SU-DHL-6 (cell line): ENCODE data around the gene ZNF575.

ENCODE experiments used
- EZH2phosphoT487 ChIP-seq: fragments of 200-600 bp; sonication (generic), shearing (Covaris generic); conservative IDR thresholded peaks from 2 replicates; pipeline ENCODE4 v1.6.1; 2018; ENCODE audit warnings: mild to moderate bottlenecking, antibody characterized with exemption, low read length, moderate library complexity, mixed read lengths
- TF ChIP-seq, protein P1 (sequence below): fragments of 200-600 bp; sonication (generic); IDR thresholded peaks from one replicate; pipeline ENCODE4 v1.5.1; 2017; ENCODE audit warnings: antibody characterized with exemption, mild to moderate bottlenecking, low read length, moderate library complexity; ENCODE audit not compliant: insufficient read depth, poor library complexity, severe bottlenecking

DNA sequence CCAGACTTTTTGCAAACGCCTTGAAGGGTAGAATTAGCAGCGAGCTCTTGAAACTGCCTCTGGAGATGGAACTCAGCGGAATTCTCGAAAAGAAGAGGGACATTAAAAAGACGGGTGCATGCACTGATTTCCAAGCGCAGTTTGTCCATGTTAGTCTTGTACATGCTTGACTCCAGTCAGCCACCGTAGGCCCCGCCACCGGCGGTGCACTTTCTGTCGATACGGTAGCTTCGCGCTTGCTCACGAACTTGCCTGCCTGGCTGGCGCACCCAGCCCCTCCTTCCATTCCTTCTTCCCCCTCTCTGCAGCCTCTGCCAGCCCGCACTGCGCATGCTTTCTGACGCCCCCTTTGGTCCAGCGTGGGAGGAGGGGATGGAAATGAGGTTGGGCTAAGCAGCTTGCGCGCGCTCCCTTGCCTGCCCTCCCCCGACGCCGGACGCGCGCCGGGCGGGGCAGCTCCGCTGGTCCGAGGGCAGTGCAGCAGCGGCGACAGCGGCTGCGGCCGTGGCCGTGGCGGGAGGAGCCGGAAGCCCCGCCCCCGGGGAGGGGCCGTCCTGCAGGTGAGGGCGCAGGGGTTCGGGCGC is at the start of gene ZNF575:
- TF ChIP-seq, protein P1, sequence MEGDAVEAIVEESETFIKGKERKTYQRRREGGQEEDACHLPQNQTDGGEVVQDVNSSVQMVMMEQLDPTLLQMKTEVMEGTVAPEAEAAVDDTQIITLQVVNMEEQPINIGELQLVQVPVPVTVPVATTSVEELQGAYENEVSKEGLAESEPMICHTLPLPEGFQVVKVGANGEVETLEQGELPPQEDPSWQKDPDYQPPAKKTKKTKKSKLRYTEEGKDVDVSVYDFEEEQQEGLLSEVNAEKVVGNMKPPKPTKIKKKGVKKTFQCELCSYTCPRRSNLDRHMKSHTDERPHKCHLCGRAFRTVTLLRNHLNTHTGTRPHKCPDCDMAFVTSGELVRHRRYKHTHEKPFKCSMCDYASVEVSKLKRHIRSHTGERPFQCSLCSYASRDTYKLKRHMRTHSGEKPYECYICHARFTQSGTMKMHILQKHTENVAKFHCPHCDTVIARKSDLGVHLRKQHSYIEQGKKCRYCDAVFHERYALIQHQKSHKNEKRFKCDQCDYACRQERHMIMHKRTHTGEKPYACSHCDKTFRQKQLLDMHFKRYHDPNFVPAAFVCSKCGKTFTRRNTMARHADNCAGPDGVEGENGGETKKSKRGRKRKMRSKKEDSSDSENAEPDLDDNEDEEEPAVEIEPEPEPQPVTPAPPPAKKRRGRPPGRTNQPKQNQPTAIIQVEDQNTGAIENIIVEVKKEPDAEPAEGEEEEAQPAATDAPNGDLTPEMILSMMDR: no peak
- no peak for TF ChIP-seq EZH2phosphoT487
